ENCODE measurements around the gene IL17REL.

Gene IL17REL

GRCh38 chr22:50056214-50056972 lies 43.8 kb upstream of the IL17REL start:
- no peak for TF ChIP-seq POLR2AphosphoS5 (IDR thresholded peaks at IDR 0.05; ENCODE audit: low read depth, low read length)
- TF ChIP-seq TAF1 (IDR thresholded peaks at IDR 0.05; ENCODE audit: borderline replicate concordance, insufficient read depth, low read length), result no peak
- TF ChIP-seq SIN3A (IDR thresholded peaks at IDR 0.05; ENCODE audit: borderline replicate concordance, insufficient read depth, low read length), result no peak
- no peak for TF ChIP-seq FOXP2 (optimal IDR thresholded peaks at IDR 0.05; ENCODE audit: borderline replicate concordance, extremely low read depth, extremely low read length, insufficient read depth)
- no peak for TF ChIP-seq REST (IDR thresholded peaks at IDR 0.05; ENCODE audit: insufficient read depth in 1 of 2, low read depth in 2 of 2, low read length in 2 of 2)

GRCh38 chr22:50053861-50054260 lies 41.3 kb upstream of the IL17REL start:
- no peak for TF ChIP-seq SIN3A (IDR thresholded peaks at IDR 0.05; ENCODE audit: borderline replicate concordance, insufficient read depth, low read length)
- TF ChIP-seq TAF1 (IDR thresholded peaks at IDR 0.05; ENCODE audit: borderline replicate concordance, insufficient read depth, low read length), result no peak
- TF ChIP-seq REST (IDR thresholded peaks at IDR 0.05; ENCODE audit: insufficient read depth in 1 of 2, low read depth in 2 of 2, low read length in 2 of 2), result no peak
- no peak for TF ChIP-seq FOXP2 (optimal IDR thresholded peaks at IDR 0.05; ENCODE audit: borderline replicate concordance, extremely low read depth, extremely low read length, insufficient read depth)
- TF ChIP-seq POLR2AphosphoS5 (IDR thresholded peaks at IDR 0.05; ENCODE audit: low read depth, low read length), result no peak

GRCh38 chr22:50051930-50052329 lies 39.4 kb upstream of the IL17REL start:
- TF ChIP-seq FOXP2 (optimal IDR thresholded peaks at IDR 0.05; ENCODE audit: borderline replicate concordance, extremely low read depth, extremely low read length, insufficient read depth), result no peak
- TF ChIP-seq TAF1 (IDR thresholded peaks at IDR 0.05; ENCODE audit: borderline replicate concordance, insufficient read depth, low read length), result no peak
- TF ChIP-seq POLR2AphosphoS5 (IDR thresholded peaks at IDR 0.05; ENCODE audit: low read depth, low read length), result no peak
- TF ChIP-seq SIN3A (IDR thresholded peaks at IDR 0.05; ENCODE audit: borderline replicate concordance, insufficient read depth, low read length), result no peak
- no peak for TF ChIP-seq REST (IDR thresholded peaks at IDR 0.05; ENCODE audit: insufficient read depth in 1 of 2, low read depth in 2 of 2, low read length in 2 of 2)

GRCh38 chr22:50049299-50050195 lies 37.0 kb upstream of the IL17REL start:
- TF ChIP-seq SIN3A (IDR thresholded peaks at IDR 0.05; ENCODE audit: borderline replicate concordance, insufficient read depth, low read length) (no peak), FOXP2 (optimal IDR thresholded peaks at IDR 0.05; ENCODE audit: borderline replicate concordance, extremely low read depth, extremely low read length, insufficient read depth) (no peak), TAF1 (IDR thresholded peaks at IDR 0.05; ENCODE audit: borderline replicate concordance, insufficient read depth, low read length) (no peak), REST (IDR thresholded peaks at IDR 0.05; ENCODE audit: insufficient read depth in 1 of 2, low read depth in 2 of 2, low read length in 2 of 2) (no peak), POLR2AphosphoS5 (IDR thresholded peaks at IDR 0.05; ENCODE audit: low read depth, low read length) (no peak)

All from PFSK-1 (cell line).